ENCODE results near the gene CARD11.
"Not testable (repeated sequence)": the region's sequence is repeated elsewhere in the genome, so short reads cannot be mapped to it uniquely, and the experiment has no call there.

CARD11 gene

DNA sequence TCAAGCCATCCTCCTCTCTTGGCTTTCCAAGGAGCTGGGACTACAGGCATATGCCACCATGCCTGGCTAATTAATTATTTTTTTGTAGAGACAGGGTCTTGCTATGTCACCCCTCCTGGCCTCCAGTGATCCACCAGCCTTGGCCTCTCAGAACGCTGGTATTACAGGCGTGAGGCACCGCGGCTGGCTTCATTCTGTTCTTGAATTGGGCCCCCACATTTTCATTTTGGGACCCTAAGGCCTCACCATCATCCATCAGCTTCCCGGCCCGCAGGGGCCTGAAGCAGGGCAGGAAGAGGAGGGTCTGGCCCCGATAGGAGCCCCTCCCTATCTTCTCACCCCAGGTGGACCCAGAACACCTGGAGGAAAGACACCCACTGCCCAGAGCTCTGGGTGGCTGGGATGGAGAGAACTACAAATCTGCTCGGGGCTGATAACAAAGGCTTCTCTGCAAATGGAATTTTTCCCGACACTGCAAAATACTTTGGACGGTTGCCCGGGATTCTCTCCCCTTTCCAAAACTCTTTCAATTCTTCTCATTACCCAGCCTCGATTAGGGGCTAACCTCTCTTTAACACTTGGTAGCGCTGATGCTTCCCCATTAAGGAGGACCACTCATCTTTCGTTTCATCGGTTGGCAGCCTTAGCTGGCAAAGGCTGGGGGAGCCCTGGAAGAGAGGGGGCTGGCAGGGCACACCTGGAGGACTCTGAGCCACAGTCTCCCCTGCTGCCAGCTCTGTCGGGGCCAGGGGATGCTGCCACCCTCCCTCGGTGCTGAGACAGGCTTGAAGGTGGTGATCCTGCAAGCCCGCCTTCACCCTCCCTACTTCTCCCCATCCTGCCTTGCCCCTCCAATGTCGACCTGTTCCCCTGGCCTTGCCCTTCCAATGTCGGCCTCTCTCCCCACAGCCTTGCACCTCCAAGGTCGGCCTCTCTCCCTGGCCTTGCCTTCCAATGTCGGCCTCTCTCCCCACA is 118.5 kb downstream of the CARD11 start:
- DNase-seq (ENCODE audit: low spot score) = no peak

GRCh38 chr7:2923886-2924574 is 119.6 kb downstream of the CARD11 start:
- DNase-seq (ENCODE audit: low spot score) = no peak

DNA sequence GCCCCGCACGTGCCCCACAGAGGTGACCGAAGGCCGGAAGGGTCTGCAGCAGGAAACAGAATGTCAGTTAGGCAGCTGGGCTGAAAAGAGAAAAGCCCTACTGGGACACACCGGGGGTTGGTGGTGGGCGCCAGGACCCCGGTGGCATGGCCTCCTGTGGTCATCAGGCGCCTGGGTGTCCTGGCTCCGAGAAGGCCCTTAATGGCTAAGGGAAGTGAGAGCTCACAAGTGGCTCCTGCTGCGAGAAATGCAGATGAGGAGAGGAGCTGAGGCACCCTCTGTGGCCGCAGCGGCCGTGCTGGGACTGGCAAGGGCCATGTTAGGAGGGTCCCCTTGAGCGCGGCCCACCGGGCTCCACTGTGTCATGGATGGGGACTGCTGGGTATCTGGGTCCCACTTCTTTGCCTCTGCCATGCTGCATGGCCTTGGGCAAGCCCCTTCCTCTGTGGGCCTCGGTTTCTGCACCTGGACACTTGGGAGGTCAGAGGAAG is 120.3 kb downstream of the CARD11 start:
- no peak for DNase-seq (ENCODE audit: low spot score)

DNA sequence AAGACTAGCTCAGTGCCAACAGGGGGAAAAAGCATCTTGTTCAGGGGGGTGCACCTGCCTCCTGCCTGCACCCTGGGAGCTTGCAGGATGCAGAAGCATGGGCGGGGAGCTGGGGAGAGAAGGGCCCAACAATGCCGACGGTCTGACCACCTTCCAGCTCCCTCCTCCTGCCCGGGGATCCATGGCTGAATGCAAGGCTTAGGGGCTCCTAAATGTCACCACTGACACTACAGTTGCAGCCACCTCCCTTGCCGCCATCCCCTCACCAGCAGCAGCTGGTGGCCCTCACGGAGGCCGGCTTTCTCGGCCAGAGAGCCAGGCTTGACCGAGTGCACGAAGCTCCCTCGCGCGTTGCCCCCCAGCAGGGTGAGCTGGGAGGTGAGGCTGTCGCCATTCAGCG is 120.8 kb downstream of the CARD11 start:
- DNase-seq (ENCODE audit: low spot score) = no peak

- DNase-seq (ENCODE audit: low spot score) = no peak
Observed at GRCh38 chr7:2922348-2922691, 121.3 kb downstream of the CARD11 start.

- no peak for DNase-seq (ENCODE audit: low spot score)
Observed at GRCh38 chr7:2921653-2922347, 121.9 kb downstream of the CARD11 start.

DNA sequence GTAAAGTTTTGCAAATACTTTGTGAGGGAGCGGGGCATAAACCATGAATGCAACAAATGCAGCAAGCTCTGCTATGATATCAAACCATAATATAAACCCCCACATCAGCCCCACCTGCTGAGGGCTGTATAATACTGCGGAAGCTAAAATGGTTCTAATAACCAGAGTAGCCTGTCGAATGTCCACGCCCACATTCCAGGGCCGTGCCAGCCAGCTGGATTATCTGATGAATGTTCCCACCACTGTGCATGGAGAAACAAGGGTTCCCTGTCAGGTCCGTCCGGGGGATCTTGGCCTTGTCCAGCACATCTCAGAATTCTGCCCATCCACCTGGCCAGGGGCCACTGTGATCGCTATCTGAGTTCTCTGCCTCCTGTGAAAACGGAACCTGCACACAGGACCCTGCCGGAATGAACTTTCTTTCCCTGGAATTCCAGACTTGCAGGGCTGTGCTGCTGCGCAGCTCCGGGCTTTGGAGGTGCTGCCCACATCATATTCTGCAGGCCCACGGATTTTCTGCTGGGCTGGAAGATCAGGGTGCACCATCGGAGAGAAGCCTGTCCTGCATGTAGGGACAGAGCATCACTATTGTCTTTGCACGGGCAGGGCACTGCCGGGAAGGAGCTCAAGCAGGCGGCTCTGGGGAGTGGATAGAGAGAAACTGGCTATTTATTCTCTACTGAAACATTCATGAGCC is 122.6 kb downstream of the CARD11 start:
- DNase-seq (ENCODE audit: low spot score) = no peak

- DNase-seq (ENCODE audit: low spot score) = not testable (repeated sequence)
Observed at GRCh38 chr7:2920480-2920879, 123.2 kb downstream of the CARD11 start.

- no peak for DNase-seq (ENCODE audit: low spot score)
Observed at GRCh38 chr7:2920041-2920440, 123.6 kb downstream of the CARD11 start.

DNA sequence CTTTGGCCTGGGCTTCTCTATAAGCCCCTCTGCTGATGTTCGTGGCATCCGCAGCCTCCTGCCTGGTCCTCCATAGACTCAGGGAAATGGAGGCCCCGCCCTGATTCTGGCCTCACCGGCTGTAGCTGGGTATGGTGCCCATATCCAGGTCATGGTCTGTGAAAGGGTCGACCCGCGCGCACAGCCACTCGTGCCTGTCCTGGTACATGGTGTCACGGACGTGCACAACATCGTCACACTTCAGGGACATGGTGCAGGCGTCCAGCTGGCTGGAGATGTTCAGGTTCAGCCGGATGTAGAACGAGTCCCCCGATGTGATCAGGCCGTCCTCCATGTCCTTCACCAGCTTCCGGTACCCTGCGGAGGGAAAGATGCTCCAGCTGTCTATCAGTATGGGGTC is 124.4 kb downstream of the CARD11 start:
- no peak for DNase-seq (ENCODE audit: low spot score)

GRCh38 chr7:2918406-2918805 is 125.3 kb downstream of the CARD11 start:
- DNase-seq (ENCODE audit: low spot score) = no peak

DNA sequence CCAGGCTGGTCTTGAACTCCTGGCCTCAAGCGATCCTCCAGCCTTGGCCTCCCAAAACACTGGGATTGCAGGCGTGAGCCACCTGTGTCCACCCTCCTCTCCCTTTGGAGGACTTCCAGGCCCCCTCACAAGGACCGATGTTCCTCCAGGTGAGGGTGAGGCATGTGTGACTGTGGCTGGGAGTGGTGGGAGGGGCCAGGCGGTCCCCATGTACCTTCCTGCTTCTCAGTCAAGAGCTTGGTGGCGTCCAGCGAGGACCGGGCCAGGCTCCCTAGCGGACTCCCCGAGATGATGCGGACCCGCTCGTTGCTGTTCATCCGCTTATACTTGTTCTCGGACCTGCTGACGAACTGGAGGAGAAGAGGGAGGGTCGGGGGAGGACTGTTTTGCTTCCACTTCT is 128.6 kb downstream of the CARD11 start:
- no peak for DNase-seq (ENCODE audit: low spot score)

- peak; percentile 5 for DNase-seq (ENCODE audit: low spot score)
Observed at GRCh38 chr7:2913760-2914387, 129.8 kb downstream of the CARD11 start.

DNA sequence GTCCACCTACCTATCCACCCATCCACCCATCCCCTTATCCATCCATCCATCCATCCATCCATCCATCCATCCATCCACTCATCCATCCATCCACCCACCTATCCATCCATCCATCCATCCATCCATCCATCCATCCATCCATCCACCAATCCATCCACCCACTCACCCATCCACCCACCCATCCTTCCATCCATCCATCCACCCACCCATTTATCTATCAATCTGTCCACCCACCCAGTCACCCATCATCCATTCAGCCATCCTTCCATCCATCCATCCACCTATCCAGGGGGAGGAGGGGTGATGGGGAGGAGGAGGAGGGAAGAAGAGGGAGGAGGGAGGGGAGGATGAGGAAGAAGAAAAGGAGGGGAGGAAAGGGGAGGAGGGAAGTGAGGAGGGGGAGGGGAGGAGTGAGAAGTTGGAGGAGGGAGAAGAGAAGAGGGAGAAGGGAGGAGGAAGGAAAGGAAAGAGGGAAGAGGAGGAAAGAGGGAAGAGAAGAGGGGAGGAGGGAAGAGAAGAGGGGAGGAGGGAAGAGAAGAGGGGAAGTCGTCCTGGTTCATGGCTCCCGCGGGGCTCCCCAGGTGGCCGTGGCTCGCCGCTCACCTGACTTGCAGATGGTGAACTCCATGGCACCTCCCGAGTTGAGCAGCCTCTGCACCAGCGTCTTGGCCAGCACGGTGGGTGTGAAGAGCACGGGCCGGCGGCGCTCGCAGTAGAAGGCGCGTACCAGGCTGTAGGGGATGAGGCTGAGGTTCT is 130.8 kb downstream of the CARD11 start:
- no peak for DNase-seq (ENCODE audit: low spot score)

DNA sequence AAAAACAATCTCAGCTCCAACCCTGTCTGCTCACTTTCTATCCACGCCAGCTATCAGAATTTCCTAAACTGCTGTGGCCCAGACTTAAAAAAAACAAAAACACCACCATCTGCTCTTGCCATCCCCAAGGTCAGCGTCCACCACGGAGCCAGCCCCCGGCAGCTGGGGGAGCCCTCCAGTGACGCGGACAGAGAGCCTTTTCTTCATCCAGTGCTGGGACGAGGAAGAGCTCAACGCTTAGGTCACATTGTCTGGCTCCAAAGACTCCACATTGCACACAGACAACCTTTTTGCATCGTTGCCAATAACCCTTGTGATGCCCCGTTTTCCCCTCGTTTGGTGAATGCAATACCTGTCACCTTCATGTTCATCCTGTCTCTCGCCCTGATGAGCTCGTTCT is 132.2 kb downstream of the CARD11 start:
- DNase-seq (ENCODE audit: low spot score) = no peak

DNA sequence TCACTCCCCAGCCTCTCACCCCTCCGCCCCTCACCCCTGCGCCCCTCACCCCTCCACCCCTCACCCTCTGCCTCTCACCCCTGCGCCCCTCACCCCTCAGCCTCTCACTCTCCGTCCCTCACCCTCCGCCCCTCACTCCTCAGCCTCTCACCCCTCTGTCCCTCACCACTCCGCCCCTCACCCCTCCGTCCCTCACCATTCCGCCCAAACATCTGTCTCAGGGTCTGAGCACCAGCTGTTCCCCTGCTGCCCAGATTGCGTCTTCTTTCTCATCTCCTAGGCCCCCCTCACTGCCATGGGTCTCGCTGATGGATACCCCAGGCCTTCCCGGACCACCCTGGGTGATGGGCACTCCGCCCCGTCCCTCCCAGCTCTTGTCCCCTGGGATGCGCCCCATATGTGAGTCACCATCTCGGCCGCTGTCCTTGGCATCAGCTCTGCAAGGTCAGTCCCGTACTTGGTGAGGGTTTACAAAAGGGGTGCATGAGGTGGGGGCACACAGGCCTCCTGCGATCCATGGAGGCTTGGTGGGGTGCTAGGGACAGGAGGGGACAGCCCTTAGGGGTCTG is 134.1 kb downstream of the CARD11 start:
- no peak for DNase-seq (ENCODE audit: low spot score)

- no peak for DNase-seq (ENCODE audit: low spot score)
Observed at GRCh38 chr7:2909043-2909442, 134.6 kb downstream of the CARD11 start.

GRCh38 chr7:2908103-2908683 is 135.5 kb downstream of the CARD11 start:
- DNase-seq (ENCODE audit: low spot score) = no peak

DNA sequence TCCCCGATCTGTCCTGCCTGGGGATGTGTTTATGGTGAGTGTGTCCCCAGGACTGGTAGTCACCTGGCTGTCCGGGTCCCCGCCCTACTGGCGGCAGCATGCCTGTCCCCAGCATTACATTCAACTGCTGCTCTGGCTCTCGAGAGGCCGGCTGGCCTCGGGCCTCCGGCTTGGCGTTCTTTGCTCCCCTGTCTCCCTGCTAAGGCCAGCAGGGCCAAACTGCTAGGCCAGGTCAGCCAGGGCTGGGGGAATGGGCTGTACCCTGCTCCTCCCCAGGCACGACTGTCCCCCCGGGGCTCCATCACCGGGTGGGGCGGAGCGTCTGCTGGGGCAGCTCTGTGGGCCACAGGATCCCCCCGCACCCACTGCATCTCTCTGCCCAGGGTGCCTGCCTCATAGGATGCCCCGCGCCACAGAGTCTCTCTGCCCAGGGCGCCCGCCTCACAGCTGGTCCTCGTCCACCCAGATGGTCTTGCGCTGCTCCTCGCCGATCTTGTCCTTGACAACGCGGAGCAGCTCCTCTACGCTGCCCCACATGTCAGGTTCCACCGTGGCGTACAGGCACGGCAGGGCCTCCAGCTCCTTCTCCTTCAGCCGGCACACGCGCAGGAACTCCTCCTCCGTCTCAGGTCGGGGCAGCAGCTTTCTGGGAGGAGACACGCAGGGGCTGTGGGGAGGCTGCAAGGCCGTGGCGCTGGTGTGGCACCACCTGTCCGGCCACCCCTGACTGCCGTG is 137.3 kb downstream of the CARD11 start:
- no peak for DNase-seq (ENCODE audit: low spot score)
